AG08395 (cell line): Measurements from ENCODE around the gene CAMK1D.

ENCODE experiments used
- DNase-seq: peaks from one replicate; pipeline ENCODE4 v3.0.0; 2012; ENCODE audit warnings: mixed read lengths, low spot score

CAMK1D gene

GRCh38 chr10:12499076-12499986 is 150.0 kb downstream of the CAMK1D start:
- no peak for DNase-seq

GRCh38 chr10:12500381-12501303 is 151.3 kb downstream of the CAMK1D start:
- DNase-seq = no peak

GRCh38 chr10:12501324-12501723 is 152.0 kb downstream of the CAMK1D start:
- no peak for DNase-seq

- no peak for DNase-seq
Measured at GRCh38 chr10:12501841-12502525, 152.6 kb downstream of the CAMK1D start.

GRCh38 chr10:12502526-12503274 is 153.4 kb downstream of the CAMK1D start:
- DNase-seq = no peak

GRCh38 chr10:12503311-12503710 is 154.0 kb downstream of the CAMK1D start:
- no peak for DNase-seq

- no peak for DNase-seq
Measured at GRCh38 chr10:12504176-12504575, 154.8 kb downstream of the CAMK1D start.

GRCh38 chr10:12504628-12505027 is 155.3 kb downstream of the CAMK1D start:
- no peak for DNase-seq

GRCh38 chr10:12505683-12506082 is 156.3 kb downstream of the CAMK1D start:
- no peak for DNase-seq

- DNase-seq = no peak
Measured at GRCh38 chr10:12507165-12507850, 158.0 kb downstream of the CAMK1D start.

GRCh38 chr10:12508165-12508564 is 158.8 kb downstream of the CAMK1D start:
- DNase-seq = no peak

GRCh38 chr10:12509016-12509793 is 159.9 kb downstream of the CAMK1D start:
- DNase-seq = no peak

- no peak for DNase-seq
Measured at GRCh38 chr10:12509794-12510100, 160.4 kb downstream of the CAMK1D start.

GRCh38 chr10:12510501-12510941 is 161.2 kb downstream of the CAMK1D start:
- no peak for DNase-seq

- DNase-seq = no peak
Measured at GRCh38 chr10:12510984-12511383, 161.6 kb downstream of the CAMK1D start.

GRCh38 chr10:12511651-12512050 is 162.3 kb downstream of the CAMK1D start:
- DNase-seq = no peak

GRCh38 chr10:12512332-12513002 is 163.1 kb downstream of the CAMK1D start:
- DNase-seq = no peak

- no peak for DNase-seq
Measured at GRCh38 chr10:12513003-12513365, 163.6 kb downstream of the CAMK1D start.

- no peak for DNase-seq
Measured at GRCh38 chr10:12513775-12514673, 164.7 kb downstream of the CAMK1D start.
